Spleen (tissue), 11 donors: ENCODE measurements around the gene RERG. TPM values are rescaled to one million over a fixed set of nuclear protein-coding genes. Genes with fewer than 3 reads are reported as not detected.

Experiments used
- DNase-seq: peaks from one replicate; pipeline ENCODE4 v3.0.0-alpha.2; 2020
- H3K27ac ChIP-seq, 8 donors: fragments of 200-600 bp; sonication (generic) in 7 of 8; 1 replicate in 4 of 8; 2 replicates in 4 of 8; pipeline versions ENCODE4 v1.5.0 to v1.8.0; 2016 to 2021; ENCODE audit warnings: inconsistent platforms in 4 of 8, mild to moderate bottlenecking in 4 of 8, moderate library complexity in 1 of 8
- H3K27me3 ChIP-seq, 7 donors: fragments of 200-600 bp; sonication (generic) in 6 of 7; replicated peaks in 1 of 7; 1 replicate in 4 of 7; 2 replicates in 3 of 7; pipeline versions ENCODE4 v1.5.0 to v1.8.0; 2016 to 2021; ENCODE audit warnings: inconsistent platforms in 3 of 7, mild to moderate bottlenecking in 1 of 7
- H3K36me3 ChIP-seq, 6 donors: fragments of 200-600 bp; sonication (generic) in 5 of 6; 1 replicate in 4 of 6; 2 replicates in 2 of 6; pipeline versions ENCODE4 v1.5.0 to v1.8.0; 2016 to 2021; ENCODE audit warnings: inconsistent platforms in 2 of 6
- H3K4me1 ChIP-seq, 6 donors: fragments of 200-600 bp; sonication (generic) in 5 of 6; 1 replicate in 3 of 6; 2 replicates in 3 of 6; pipeline versions ENCODE4 v1.5.0 to v1.8.0; 2016 to 2021; ENCODE audit warnings: inconsistent platforms in 3 of 6
- H3K4me3 ChIP-seq, 8 donors: fragments of 200-600 bp; sonication (generic) in 7 of 8; 1 replicate in 4 of 8; 2 replicates in 4 of 8; pipeline versions ENCODE4 v1.5.0 to v1.8.0; 2016 to 2021; ENCODE audit warnings: inconsistent platforms in 4 of 8, mild to moderate bottlenecking in 4 of 8, moderate library complexity in 2 of 8
- H3K9me3 ChIP-seq, 8 donors: fragments of 200-600 bp; sonication (generic) in 7 of 8; 1 replicate in 4 of 8; 2 replicates in 4 of 8; pipeline versions ENCODE4 v1.5.0 to v1.8.0; 2016 to 2021; ENCODE audit warnings: inconsistent platforms in 4 of 8
- CTCF ChIP-seq, 11 experiments: fragments of 200-600 bp in 7 of 11; fragments of 450-650 bp in 4 of 11; sonication (generic) in 4 of 11; IDR thresholded peaks in 8 of 11; conservative IDR thresholded peaks in 3 of 11; 1 replicate in 7 of 11; 2 replicates in 4 of 11; pipeline versions ENCODE4 v1.4.0 to v1.8.0; 2016 to 2021; ENCODE audit warnings: antibody characterized with exemption in 11 of 11, inconsistent platforms in 4 of 11, mild to moderate bottlenecking in 1 of 11
- POLR2A ChIP-seq, 3 donors: fragments of 450-650 bp; IDR thresholded peaks; one replicate each; pipeline ENCODE4 v1.5.1; 2017; ENCODE audit warnings: antibody characterized with exemption in 3 of 3, mild to moderate bottlenecking in 1 of 3
- POLR2AphosphoS5 ChIP-seq, 3 donors: sonication (generic); formaldehyde crosslinking; IDR thresholded peaks; one replicate each; pipeline ENCODE4 v1.5.1; 2017; ENCODE audit warnings: antibody characterized with exemption in 3 of 3
- WGBS, 5 donors: extraction: QIAGEN DNeasy Blood & Tissue Kit in 3 of 5; methylation state at CpG; one replicate each; pipeline versions ENCODE4 v1.1.5 to v1.1.7; 2013 to 2018; 5-methylcytosine and 5-hydroxymethylcytosine counted together
- intact Hi-C: fragments of 100-400 bp; cut with DNase I; formaldehyde crosslinking; loops from one replicate; pipeline ENCODE4 v1.15.0; 2023; ENCODE audit warnings: low total_unique reads
- polyA plus RNA-seq, 3 donors: library from polyadenylated mRNA; stranded (reverse); fragments of 200-250 nt; gene quantifications; one replicate each; pipeline ENCODE4 v1.2.1, GENCODE V29; 2013
- total RNA-seq, 7 donors: library from RNA; depleted of rRNA in 3 of 7; stranded (reverse); fragments of >200 nt in 3 of 7; fragmentation: NEBNext Ultra II Directional in 4 of 7; extraction: Animal tissue kit (Norgen Biotek cat#: 25700) in 4 of 7; gene quantifications; one replicate each; pipeline versions ENCODE4 v1.1.0 to v1.2.1, GENCODE V29; 2016 to 2021
- donor health status: healthy with polysubstance abuse.
- donor health status: DM: no; HTN: no; CAD: no; lungs with moderate emphysema.
- donor health status: DM: no; HTN: no; CAD: no.
- donor health status: Bipolar disorder and iron deficiency.
- donor health status: healthy.
- donor health status: DM: no; HTN: no; CAD: no.
- donor health status: DM: yes; HTN: yes; CAD: no.

RERG gene
- total and polyA plus RNA-seq, 10 donors: 10.1 to 74.7 (median 38.0) TPM

- intact Hi-C loops: no loop called here
- no peaks in the 10 kb centered on the region for H3K36me3 ChIP-seq
- peaks cover 0 to 7% (median 0%) of the 10 kb centered on the region in 6 donors for H3K4me1 ChIP-seq
- WGBS, 5 donors: 48 to 57% (median 48%) methylated on average over 6 of the region's 6 CpGs
- no peaks in the 10 kb centered on the region for H3K9me3 ChIP-seq
- H3K4me3 ChIP-seq: no peak overlapping the region
- peaks cover 0 to 5% (median 0%) of the 10 kb centered on the region in 7 donors for H3K27me3 ChIP-seq
- DNase-seq: no peak
- H3K27ac ChIP-seq: peak overlapping the region in 2 of 8 donors; percentile 20 to 54
- no peak for TF ChIP-seq POLR2A (IDR thresholded peaks at IDR 0.05)
- no peak for TF ChIP-seq CTCF (IDR thresholded peaks at IDR 0.05 in 8 of 11, conservative IDR thresholded peaks at IDR 0.05 in 3 of 11)
- TF ChIP-seq POLR2AphosphoS5 (IDR thresholded peaks at IDR 0.05): no peak
Measured at GRCh38 chr12:15194456-15195368, 26.5 kb downstream of the RERG start.

GRCh38 chr12:15193946-15194345, 27.3 kb downstream of the RERG start:
- intact Hi-C loops: no loop called here
- WGBS, 5 donors: 24 to 46% (median 25%) methylated on average over 3 of the region's 3 CpGs
- no peak for DNase-seq
- no peak for TF ChIP-seq CTCF (IDR thresholded peaks at IDR 0.05 in 8 of 11, conservative IDR thresholded peaks at IDR 0.05 in 3 of 11)
- TF ChIP-seq POLR2AphosphoS5 (IDR thresholded peaks at IDR 0.05): no peak
- no peak for TF ChIP-seq POLR2A (IDR thresholded peaks at IDR 0.05)
- H3K27ac ChIP-seq: peak overlapping the region in 1 of 8 donors; percentile 20
- H3K4me1 ChIP-seq: peaks cover 0 to 7% (median 0%) of the 10 kb centered on the region in 6 donors
- peaks cover 0 to 5% (median 0%) of the 10 kb centered on the region in 7 donors for H3K27me3 ChIP-seq
- no peaks in the 10 kb centered on the region for H3K9me3 ChIP-seq
- no peak overlapping the region for H3K4me3 ChIP-seq
- no peaks in the 10 kb centered on the region for H3K36me3 ChIP-seq

- Histone ChIP-seq H3K27me3 (peaks cover 0 to 5% (median 0%) of the 10 kb centered on the region in 7 donors), H3K4me3 (no peak overlapping the region), H3K27ac (no peak overlapping the region), H3K4me1 (peaks cover 0 to 7% (median 0%) of the 10 kb centered on the region in 6 donors), H3K36me3 (no peaks in the 10 kb centered on the region), H3K9me3 (no peaks in the 10 kb centered on the region)
- no peak for DNase-seq
- WGBS, 5 donors: 81 to 93% (median 84%) methylated on average over 3 of the region's 3 CpGs
- no peak for TF ChIP-seq POLR2AphosphoS5 (IDR thresholded peaks at IDR 0.05)
- no peak for TF ChIP-seq CTCF (IDR thresholded peaks at IDR 0.05 in 8 of 11, conservative IDR thresholded peaks at IDR 0.05 in 3 of 11)
- no peak for TF ChIP-seq POLR2A (IDR thresholded peaks at IDR 0.05)
- intact Hi-C loops: no loop called here
Measured at GRCh38 chr12:15192720-15193119, 28.5 kb downstream of the RERG start.

GRCh38 chr12:15188127-15188526, 33.1 kb downstream of the RERG start:
- H3K36me3 ChIP-seq: no peaks in the 10 kb centered on the region
- no peak for TF ChIP-seq POLR2A (IDR thresholded peaks at IDR 0.05)
- no peak for TF ChIP-seq POLR2AphosphoS5 (IDR thresholded peaks at IDR 0.05)
- TF ChIP-seq CTCF (IDR thresholded peaks at IDR 0.05 in 8 of 11, conservative IDR thresholded peaks at IDR 0.05 in 3 of 11): no peak
- H3K4me3 ChIP-seq: no peak overlapping the region
- peaks cover 0 to 7% (median 0%) of the 10 kb centered on the region in 6 donors for H3K4me1 ChIP-seq
- peak overlapping the region in 3 of 8 donors; percentile 11 to 49 (median 46) for H3K27ac ChIP-seq
- intact Hi-C loops: no loop called here
- WGBS, 5 donors: 83 to 93% (median 88%) methylated on average over 3 of the region's 3 CpGs
- H3K27me3 ChIP-seq: no peaks in the 10 kb centered on the region
- no peak for DNase-seq
- no peaks in the 10 kb centered on the region for H3K9me3 ChIP-seq
